Limb (tissue), 2 donors: ENCODE measurements around the gene REXO4.

Experiments used
- DNase-seq, 2 donors: peaks; one replicate each; pipeline ENCODE4 v3.0.0-alpha.2; 2016; ENCODE audit errors: extremely low spot score in 2 of 2

Gene REXO4

GRCh38 chr9:133369422-133369821 lies 48.4 kb downstream of the REXO4 start:
- DNase-seq = no peak

- no peak for DNase-seq
Observed at GRCh38 chr9:133368249-133368881, 49.4 kb downstream of the REXO4 start.

- no peak for DNase-seq
Observed at GRCh38 chr9:133367778-133368177, 50.0 kb downstream of the REXO4 start.

GRCh38 chr9:133367221-133367620 lies 50.6 kb downstream of the REXO4 start:
- no peak for DNase-seq

- no peak for DNase-seq
Observed at GRCh38 chr9:133366435-133366834, 51.4 kb downstream of the REXO4 start.

- DNase-seq = no peak
Observed at GRCh38 chr9:133362359-133363044, 55.3 kb downstream of the REXO4 start.

- no peak for DNase-seq
Observed at GRCh38 chr9:133361507-133362092, 56.2 kb downstream of the REXO4 start.

GRCh38 chr9:133360400-133361393 lies 57.1 kb downstream of the REXO4 start:
- DNase-seq = no peak

- DNase-seq = no peak
Observed at GRCh38 chr9:133359399-133360175, 58.2 kb downstream of the REXO4 start.

GRCh38 chr9:133357656-133358055 lies 60.2 kb downstream of the REXO4 start:
- no peak for DNase-seq

- peak; percentile 83 to 91 for DNase-seq
Observed at GRCh38 chr9:133356391-133357091, 61.3 kb downstream of the REXO4 start, which contains the start of the genes SURF1 and SURF2. TSS of gene SURF1 (minus strand) at chr9:133356487. CDS start at chr9:133356453, 34 bp downstream. TSS of gene SURF2 (plus strand) at chr9:133356550. CDS start at chr9:133356593, 43 bp downstream.
